Renal cortex interstitium (tissue), 15 donors: ENCODE data around the gene PEF1. TPM values are rescaled to one million over a fixed set of nuclear protein-coding genes. Genes with fewer than 3 reads are reported as not detected.

Experiments used
- DNase-seq, 11 donors: peaks; one replicate each; pipeline ENCODE4 v3.0.0-alpha.2; 2013; ENCODE audit warnings: low read depth in 9 of 11, low spot score in 4 of 11; ENCODE audit errors: extremely low read depth in 1 of 11
- long read RNA-seq, 16 experiments: transcript quantifications; one replicate each; lab custom pipeline, GENCODE V29; 2026
- polyA plus RNA-seq, 3 donors: library from polyadenylated mRNA; unstranded; fragments of 120-200 nt; gene quantifications; one replicate each; pipeline ENCODE4 v1.2.1, GENCODE V29; 2013; ENCODE audit not compliant: insufficient read length in 3 of 3

The PEF1 gene, protein sequence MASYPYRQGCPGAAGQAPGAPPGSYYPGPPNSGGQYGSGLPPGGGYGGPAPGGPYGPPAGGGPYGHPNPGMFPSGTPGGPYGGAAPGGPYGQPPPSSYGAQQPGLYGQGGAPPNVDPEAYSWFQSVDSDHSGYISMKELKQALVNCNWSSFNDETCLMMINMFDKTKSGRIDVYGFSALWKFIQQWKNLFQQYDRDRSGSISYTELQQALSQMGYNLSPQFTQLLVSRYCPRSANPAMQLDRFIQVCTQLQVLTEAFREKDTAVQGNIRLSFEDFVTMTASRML
- 10 to 100 TPM; 69.7 to 75.8 (median 75.7) TPM for polyA plus RNA-seq
- long read RNA-seq, donor 1, transcript PEF1-201 (5 exons, 1,629 nt): major isoform, 31 of 44 reads
- long read RNA-seq, donor 1, partial matches to known transcripts: 13 of 44 reads
- long read RNA-seq, donor 1, other reads (novel, unspliced or antisense): 0 of 44 reads
- long read RNA-seq, donor 2, transcript PEF1-201 (5 exons, 1,629 nt): major isoform, 26 of 38 reads
- long read RNA-seq, donor 2, partial matches to known transcripts: 12 of 38 reads
- long read RNA-seq, donor 2, other reads (novel, unspliced or antisense): 0 of 38 reads
- long read RNA-seq, donor 3, transcript PEF1-201 (5 exons, 1,629 nt): major isoform, 39 of 48 reads
- long read RNA-seq, donor 3, partial matches to known transcripts: 7 of 48 reads
- long read RNA-seq, donor 3, other reads (novel, unspliced or antisense): 0 of 48 reads
- long read RNA-seq, donor 4, transcript PEF1-201 (5 exons, 1,629 nt): major isoform, 35 of 43 reads
- long read RNA-seq, donor 4, partial matches to known transcripts: 7 of 43 reads
- long read RNA-seq, donor 4, other reads (novel, unspliced or antisense): 0 of 43 reads
- long read RNA-seq, donor 5: 0 reads
- long read RNA-seq, donor 6, transcript PEF1-201 (5 exons, 1,629 nt): major isoform, 24 of 26 reads
- long read RNA-seq, donor 6, partial matches to known transcripts: 0 of 26 reads
- long read RNA-seq, donor 6, other reads (novel, unspliced or antisense): 0 of 26 reads
- long read RNA-seq, donor 7, transcript PEF1-201 (5 exons, 1,629 nt): major isoform, 36 of 39 reads
- long read RNA-seq, donor 7, partial matches to known transcripts: 0 of 39 reads
- long read RNA-seq, donor 7, other reads (novel, unspliced or antisense): 0 of 39 reads
- long read RNA-seq, donor 8, transcript PEF1-201 (5 exons, 1,629 nt): major isoform, 56 of 71 reads
- long read RNA-seq, donor 8, partial matches to known transcripts: 11 of 71 reads
- long read RNA-seq, donor 8, other reads (novel, unspliced or antisense): 0 of 71 reads
- long read RNA-seq, donor 9, transcript PEF1-201 (5 exons, 1,629 nt): major isoform, 30 of 47 reads
- long read RNA-seq, donor 9, partial matches to known transcripts: 14 of 47 reads
- long read RNA-seq, donor 9, other reads (novel, unspliced or antisense): 0 of 47 reads
- long read RNA-seq, donor 10, transcript PEF1-201 (5 exons, 1,629 nt): major isoform, 26 of 42 reads
- long read RNA-seq, donor 10, partial matches to known transcripts: 15 of 42 reads
- long read RNA-seq, donor 10, other reads (novel, unspliced or antisense): 0 of 42 reads
- long read RNA-seq, donor 11, transcript PEF1-201 (5 exons, 1,629 nt): major isoform, 35 of 48 reads
- long read RNA-seq, donor 11, partial matches to known transcripts: 13 of 48 reads
- long read RNA-seq, donor 11, other reads (novel, unspliced or antisense): 0 of 48 reads
- long read RNA-seq, donor 12, transcript PEF1-201 (5 exons, 1,629 nt): major isoform, 11 of 20 reads
- long read RNA-seq, donor 12, partial matches to known transcripts: 7 of 20 reads
- long read RNA-seq, donor 12, other reads (novel, unspliced or antisense): 0 of 20 reads
- long read RNA-seq, donor 13, transcript PEF1-201 (5 exons, 1,629 nt): major isoform, 60 of 109 reads
- long read RNA-seq, donor 13, partial matches to known transcripts: 48 of 109 reads
- long read RNA-seq, donor 13, other reads (novel, unspliced or antisense): 0 of 109 reads
- long read RNA-seq, donor 14, transcript PEF1-201 (5 exons, 1,629 nt): major isoform, 21 of 21 reads
- long read RNA-seq, donor 14, partial matches to known transcripts: 0 of 21 reads
- long read RNA-seq, donor 14, other reads (novel, unspliced or antisense): 0 of 21 reads
- long read RNA-seq, donor 15, transcript PEF1-201 (5 exons, 1,629 nt): major isoform, 13 of 13 reads
- long read RNA-seq, donor 15, partial matches to known transcripts: 0 of 13 reads
- long read RNA-seq, donor 15, other reads (novel, unspliced or antisense): 0 of 13 reads
- long read RNA-seq, donor 16, transcript PEF1-201 (5 exons, 1,629 nt): major isoform, 59 of 76 reads
- long read RNA-seq, donor 16, partial matches to known transcripts: 15 of 76 reads
- long read RNA-seq, donor 16, other reads (novel, unspliced or antisense): 0 of 76 reads

DNA sequence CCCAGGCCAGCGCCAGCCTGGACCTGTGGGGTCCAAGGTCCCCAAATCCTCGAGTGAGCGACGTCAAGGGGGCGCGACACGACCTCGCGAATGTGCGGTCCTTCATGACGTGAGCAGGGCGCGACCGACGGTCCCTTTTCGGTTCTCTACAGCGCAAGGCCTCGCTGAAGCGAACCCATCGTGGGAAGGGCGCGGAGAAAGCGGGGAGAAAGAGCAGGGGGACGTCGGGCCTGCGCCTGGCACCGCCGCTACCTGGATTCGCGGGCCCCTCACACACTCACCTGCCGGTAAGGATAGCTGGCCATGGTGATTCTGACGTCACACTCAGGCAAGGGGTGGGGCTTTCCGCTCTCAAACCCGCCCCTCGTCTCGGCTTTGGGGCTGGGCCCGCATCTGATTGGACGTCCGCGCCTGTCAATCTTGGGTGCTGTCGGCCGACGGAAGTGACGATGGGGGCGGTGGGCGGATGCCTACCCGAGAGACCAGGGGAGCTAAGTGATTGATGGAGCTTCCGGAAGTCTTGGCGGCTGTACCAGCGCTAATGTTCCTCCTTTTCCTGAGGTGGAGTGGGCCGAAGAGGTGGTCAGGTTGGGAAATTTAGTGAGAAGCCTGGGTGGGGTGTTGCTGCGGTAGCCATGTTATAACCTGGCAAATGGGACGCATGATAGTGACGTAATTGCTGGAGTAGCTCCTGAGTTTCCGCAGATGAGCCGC lies at the start of gene PEF1:
PEF1 (minus strand) TSS at position 317 of the 714 bp plus-strand sequence; CDS start at position 305, 12 bp downstream.
- DNase-seq: peak; percentile 95 to 99 (median 98)

DNA sequence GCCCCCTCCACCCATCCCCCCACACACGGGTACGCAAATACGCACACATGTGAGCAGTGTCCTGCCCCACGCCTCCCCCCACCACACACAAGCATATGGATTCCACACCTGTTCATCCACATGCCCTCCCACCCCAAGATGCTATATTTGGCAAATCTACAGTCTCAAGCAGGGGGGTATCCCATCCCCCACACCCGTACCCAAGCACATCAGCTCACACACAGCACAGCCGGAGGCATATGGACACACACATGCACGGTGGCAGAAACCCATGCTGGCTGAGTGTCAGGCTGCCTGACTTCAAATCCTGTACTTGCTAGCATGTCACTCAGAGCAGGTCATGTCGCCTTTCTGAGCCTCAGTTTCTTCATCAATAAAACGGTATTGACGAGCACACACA lies 48.6 kb upstream of the PEF1 start:
- no peak for DNase-seq

DNA sequence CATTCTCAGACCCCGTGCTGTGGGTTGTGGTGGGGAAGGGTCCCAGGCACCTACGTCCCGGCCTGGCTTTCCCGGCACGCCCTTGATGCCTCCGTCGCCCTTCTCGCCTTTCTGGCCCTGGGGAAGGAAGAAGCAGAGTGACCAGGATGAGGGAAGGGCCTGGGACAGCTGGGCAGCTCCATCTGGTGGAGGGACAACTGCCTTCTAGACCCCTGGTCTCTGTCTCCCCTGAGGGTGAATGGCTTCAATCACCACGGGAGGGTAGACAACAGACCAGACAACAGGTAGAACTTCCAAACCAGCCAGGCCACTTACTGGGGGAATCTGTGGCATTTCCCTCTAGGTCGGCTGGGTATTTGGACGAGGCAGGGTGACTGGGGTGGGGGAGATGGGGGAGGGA lies 47.3 kb upstream of the PEF1 start:
- DNase-seq: no peak

DNA sequence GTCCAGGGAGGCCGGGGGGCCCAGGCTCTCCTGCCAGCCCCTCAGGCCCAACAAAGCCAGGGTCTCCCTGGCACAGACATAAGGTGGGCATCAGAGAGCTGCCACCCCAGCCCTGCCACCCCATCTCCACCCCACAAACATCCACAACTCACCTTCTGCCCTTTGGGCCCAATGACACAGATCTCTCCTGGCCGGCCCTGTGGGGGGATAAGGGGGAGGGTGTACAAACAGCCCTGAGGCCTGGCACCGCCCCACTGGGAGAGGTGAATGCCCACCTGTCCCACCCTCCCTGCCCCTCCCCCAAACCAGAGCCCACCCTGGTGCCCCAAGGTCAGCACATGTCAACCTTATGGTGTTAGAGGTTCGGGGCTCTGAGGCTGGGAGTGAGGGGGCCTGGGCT lies 46.8 kb upstream of the PEF1 start:
- DNase-seq: no peak

DNA sequence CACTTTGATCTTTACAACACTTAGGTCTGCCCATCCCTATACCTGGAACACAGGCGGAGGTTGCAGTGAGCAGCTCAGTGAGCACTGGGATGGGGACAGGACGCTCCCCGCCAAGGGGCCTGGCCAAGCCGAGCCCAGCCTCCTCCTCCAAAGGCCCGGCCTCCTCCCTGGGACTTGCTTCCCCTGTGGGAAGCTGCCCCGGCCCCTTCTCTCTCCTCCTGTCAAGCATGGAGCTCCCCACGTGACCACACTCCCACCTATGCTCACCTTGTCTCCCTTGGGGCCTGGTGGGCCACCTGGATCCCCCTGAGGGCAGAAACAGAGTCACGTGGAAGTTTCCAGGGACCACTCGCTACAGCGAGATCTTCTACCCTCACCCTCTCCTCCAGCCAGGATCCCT lies 46.2 kb upstream of the PEF1 start:
- DNase-seq: no peak

DNA sequence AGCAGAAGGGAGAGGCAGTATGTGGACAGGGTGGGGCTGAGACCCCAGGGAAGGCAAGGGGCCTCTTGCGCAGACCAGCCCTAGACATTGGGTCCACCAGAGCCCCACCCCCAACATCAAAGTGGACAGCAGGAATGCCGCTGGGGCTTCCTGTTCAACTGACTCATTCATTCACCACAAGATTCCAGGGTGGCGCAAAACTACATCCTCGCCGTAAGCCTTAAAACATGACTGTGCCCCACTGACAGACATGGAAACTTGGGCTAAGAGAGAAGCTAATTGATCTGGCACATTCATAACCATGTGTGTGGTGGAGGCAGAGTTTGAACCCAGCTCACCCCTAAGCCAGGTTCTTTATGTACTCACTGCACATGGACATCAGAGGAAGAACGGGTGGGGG lies 45.2 kb upstream of the PEF1 start:
- DNase-seq: no peak

DNA sequence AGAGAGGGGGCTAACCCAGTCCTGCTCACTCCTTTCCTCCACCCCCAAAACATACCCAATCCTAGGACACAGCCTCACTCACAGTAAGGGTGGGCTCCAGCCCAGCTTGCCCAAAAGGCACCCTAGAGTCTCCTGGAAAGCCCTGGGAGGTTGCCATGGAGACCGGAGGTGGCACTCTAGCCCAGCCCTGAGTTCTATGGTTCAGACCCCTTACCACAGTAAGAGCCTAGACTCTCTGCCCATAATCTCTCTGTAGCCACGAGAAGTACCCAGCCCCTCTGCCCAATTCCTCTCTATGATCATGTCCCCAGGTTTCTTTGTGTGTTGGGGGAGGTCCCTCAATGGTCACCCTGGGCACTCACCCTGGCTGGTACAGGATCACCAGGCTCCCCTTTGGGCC lies 44.7 kb upstream of the PEF1 start:
- DNase-seq: no peak

DNA sequence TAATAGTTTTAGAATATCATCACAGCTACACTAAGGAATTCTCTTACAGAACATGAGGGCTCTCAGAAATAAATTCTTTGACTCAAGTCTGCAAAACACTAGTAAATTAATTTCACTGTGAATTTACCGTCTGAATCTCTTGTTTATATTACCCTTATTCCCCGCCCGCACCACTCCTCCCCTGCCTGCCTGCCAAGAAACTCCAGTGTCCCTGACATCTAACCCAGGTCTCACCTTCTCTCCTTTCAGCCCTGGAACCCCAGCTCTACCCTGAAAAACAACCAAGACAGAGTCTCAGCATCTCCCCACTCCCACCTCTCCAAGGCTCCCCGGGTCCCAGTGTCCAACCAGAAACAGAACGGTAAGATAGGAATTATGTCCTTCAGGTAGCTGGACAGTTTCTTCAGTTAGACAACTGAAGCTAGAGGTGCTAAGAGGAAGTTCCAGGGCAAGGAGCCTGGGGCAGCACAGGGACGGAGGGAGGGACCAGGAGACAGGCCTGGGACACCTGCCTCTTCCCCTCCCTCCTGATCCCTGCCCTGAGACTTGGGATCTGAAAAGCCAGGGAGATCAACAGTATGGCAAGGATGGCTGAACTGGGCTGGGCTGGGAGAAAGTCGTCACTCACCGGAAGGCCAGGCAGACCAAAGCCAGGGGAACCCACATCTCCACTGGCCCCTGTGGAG lies 43.7 kb upstream of the PEF1 start:
- no peak for DNase-seq

DNA sequence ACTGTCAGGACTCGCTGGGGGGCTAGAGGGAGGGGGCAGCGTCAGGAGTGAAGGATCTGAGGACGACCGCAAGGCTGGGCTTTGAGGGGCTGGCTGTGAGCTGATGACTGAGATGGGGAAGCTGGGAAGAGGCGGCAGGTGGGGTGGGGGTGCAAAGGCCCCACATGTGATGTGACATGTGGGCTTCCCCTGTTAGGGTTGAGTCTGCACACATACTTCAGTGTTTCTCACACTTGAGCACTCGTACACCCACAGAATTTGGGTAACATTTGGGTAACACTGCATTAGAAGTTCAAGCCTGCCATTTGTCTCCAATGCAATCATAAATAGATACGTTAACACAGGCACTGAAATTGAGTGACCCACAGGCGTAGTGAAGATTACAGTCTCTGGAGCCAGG lies 42.9 kb upstream of the PEF1 start:
- DNase-seq: no peak

DNA sequence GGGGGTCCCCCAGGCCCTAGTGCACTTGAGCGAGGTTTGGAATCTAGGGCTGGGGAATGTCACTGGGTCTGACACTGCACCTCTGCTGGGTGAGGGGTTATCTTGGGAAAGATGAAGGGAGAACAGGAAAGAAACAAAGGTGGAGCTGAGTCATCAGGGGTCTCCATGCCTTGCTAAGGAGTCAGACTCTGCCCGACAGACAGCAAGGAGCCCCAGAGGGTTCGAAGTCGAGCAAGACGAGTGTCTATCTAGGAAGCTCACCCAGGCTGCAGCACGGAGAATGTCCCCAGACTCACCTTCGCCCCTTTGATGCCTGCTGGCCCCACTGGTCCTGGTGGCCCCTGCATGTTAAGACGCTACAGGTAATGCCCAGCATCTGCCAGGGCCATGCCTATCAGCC lies 41.1 kb upstream of the PEF1 start:
- no peak for DNase-seq

DNA sequence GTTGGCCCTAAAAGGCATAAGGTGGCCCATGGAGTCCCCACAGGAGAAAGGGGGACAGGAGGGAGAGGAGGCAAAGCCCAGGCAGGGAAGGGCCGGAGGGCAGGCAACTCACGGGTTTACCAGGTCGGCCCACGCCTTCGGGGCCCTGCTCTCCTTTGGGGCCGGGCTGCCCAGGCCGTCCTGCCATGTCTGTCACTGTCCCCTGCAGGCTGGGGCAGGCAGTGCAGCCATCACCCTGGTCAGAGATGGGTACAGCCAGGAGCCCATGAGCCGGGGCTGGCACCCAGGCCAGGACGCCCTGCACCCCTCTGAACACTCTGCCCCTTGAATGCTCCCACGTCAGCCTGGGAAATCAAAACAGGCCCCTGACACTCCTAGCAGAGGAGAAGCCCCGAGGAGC lies 39.3 kb upstream of the PEF1 start:
- DNase-seq: no peak

DNA sequence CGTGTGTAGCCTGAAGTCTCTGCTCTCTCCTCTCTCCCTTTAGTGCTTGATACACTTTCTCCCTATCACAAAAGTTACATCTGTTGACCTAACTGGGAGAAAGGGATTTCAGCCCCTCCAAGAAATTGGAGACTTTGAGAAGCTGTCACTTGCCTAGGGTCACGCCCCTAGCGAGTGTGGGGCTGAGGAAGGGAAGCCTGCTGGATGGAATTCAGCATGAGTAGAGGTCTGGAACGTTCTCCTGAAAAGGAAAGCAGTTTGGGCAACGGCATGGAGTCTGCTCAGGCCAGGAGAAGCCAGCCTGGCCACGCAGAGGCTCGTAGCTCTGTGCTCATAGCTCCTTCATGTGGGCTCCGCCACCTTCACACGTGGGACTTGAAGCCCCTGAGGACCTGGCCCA lies 36.7 kb upstream of the PEF1 start:
- DNase-seq: no peak

DNA sequence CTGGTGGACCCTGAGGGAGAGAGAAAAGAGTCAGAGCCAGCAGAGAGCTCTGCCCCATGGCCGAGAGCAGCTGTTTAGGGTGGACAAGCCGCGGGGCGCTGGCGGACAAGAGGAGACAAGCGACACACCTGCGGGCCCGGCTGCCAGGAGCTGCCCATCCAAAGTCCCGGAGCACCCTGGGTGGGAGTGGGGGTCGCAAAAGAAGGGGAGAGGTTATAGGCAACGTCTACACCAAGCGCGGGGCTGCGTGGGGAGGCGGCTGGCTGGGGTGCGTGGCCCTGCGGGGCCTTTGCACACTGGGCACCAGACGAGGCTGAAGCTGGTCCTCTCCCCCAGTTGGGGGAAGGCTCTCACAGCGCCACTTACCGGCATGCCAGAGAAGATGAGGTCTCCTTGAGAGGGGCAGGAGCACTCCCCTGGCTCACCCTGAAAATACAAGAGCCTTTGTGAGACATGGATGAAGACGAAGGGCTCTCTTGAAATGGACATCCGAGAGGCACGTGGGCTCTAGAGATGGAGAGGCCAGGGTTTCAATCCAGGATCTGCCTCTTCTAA lies 35.1 kb upstream of the PEF1 start:
- DNase-seq: no peak

DNA sequence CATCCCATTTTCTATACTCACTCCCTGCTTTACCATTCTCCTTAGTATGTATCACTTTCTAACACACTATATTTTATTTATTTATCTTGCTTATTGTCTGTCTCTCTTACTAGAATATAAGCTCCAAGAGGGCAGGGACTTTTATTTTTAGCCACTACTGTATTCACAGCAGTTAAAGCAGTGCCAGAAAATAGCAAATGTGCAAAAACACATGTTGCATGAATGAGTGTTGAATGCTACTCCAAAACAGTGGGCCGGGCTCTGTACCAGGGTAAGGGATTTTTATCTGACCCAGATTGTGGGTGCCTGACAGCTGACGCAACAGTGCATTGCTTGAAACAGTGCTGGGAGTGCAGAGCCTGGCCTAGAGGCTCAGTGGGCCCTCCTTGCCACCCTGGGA lies 34.4 kb upstream of the PEF1 start:
- DNase-seq: no peak

DNA sequence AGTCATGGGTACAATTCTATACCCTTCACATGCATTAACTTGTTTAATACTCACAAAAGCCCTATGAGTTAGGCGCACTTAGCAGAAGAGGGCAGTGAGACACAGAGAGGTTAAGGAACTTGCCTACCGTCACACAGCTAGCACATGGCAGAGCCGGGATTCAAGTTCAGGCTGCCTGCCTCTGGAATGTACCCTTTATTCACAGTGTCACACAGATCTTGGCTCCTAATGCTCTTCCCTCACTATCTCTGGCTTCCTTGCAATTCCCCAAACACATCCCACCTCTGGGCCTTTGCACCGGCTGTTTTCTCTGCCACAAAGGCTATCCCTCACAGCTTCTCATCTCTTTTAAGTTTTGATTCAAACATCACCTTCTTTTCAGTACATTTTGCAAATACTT lies 34.0 kb upstream of the PEF1 start:
- no peak for DNase-seq

DNA sequence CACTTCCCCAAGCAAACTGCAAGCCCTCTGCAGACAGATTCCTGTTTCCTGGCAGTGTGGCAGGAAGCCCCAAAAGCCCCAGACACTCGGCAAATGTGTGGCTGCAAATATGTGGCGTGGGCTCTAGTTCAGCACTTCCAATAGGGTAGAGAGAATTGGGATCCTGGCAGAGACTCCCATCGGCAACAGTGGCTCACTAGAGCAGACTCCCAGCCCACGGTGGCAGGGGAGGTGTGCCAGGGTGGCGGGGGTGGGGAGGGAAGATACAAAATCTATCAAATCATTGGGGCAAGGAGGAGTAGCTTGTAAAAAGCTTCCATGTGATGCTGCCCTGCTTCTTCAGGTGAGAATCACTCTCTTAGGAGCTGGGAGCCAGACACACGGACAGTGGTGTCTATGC lies 33.3 kb upstream of the PEF1 start:
- no peak for DNase-seq
